Measurements from ENCODE around the gene ADNP2.

The ADNP2 gene

DNA sequence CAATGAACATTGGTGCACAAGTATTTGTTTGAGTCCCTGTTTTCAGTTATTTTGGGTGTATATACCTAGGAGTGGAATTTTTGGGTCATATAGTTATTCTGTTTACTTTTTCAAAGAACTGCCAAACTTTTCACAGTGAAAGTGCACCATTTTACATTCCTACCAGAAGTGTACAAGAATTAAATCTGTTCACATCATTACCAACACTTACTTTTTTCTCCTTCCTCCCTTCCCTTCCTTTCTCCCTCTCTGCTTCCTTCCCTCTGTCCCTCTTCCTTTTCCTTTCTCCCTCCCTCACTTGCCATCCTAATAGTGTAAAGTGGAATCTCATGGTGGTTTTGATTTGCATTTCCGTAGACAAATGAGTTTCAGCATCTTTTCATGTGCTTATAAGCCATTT, 11.9 kb downstream of the ADNP2 start:
- H3K36me3 ChIP-seq (replicated peaks; ENCODE audit: low read depth, low read length), result peaks cover 52% of the 10 kb centered on the region
- H3K9ac ChIP-seq (ENCODE audit: low read length), result no peak overlapping the region
- no peaks in the 10 kb centered on the region for H3K4me1 ChIP-seq (ENCODE audit: low read length)
- no peaks in the 10 kb centered on the region for H3K27me3 ChIP-seq (ENCODE audit: low read depth, low read length)
- H3K27ac ChIP-seq (ENCODE audit: low read length), result no peak overlapping the region
- TF ChIP-seq, protein P1, sequence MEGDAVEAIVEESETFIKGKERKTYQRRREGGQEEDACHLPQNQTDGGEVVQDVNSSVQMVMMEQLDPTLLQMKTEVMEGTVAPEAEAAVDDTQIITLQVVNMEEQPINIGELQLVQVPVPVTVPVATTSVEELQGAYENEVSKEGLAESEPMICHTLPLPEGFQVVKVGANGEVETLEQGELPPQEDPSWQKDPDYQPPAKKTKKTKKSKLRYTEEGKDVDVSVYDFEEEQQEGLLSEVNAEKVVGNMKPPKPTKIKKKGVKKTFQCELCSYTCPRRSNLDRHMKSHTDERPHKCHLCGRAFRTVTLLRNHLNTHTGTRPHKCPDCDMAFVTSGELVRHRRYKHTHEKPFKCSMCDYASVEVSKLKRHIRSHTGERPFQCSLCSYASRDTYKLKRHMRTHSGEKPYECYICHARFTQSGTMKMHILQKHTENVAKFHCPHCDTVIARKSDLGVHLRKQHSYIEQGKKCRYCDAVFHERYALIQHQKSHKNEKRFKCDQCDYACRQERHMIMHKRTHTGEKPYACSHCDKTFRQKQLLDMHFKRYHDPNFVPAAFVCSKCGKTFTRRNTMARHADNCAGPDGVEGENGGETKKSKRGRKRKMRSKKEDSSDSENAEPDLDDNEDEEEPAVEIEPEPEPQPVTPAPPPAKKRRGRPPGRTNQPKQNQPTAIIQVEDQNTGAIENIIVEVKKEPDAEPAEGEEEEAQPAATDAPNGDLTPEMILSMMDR (IDR thresholded peaks at IDR 0.05; ENCODE audit: low read depth, low read length), result no peak
- no peak for TF ChIP-seq EZH2phosphoT487 (IDR thresholded peaks at IDR 0.05; ENCODE audit: low read depth)
- H4K20me1 ChIP-seq (ENCODE audit: insufficient read depth, low read length), result peaks cover 57% of the 10 kb centered on the region
- H3K9me3 ChIP-seq (ENCODE audit: insufficient read depth, low read length), result no peaks in the 10 kb centered on the region
- no peak overlapping the region for H3K4me3 ChIP-seq (ENCODE audit: low read length)
- H2AFZ ChIP-seq (ENCODE audit: low read depth, low read length), result no peak overlapping the region
- H3K79me2 ChIP-seq (ENCODE audit: low read length), result peaks cover 65% of the 10 kb centered on the region
- no peak overlapping the region for H3K4me2 ChIP-seq (ENCODE audit: low read length)

DNA sequence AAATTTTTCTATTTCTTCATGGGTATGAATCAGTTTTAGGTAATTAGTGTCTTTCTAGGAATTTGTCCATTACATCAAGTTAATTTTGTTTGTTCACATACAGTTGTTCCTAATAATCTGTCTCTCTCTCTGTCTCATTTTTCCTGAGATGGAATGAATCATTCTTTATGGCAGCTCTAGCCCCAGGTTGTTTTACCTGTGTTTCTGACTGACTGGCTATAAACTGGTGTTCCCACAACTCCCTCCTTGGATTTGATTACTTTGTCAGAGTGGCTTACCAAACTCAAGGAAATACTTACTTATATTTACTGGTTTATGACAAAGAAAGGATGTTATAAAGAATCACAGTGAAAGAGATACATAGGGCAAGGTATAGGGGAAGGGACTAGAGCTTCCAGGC, 15.1 kb downstream of the ADNP2 start:
- Histone ChIP-seq H3K9ac (ENCODE audit: low read length) (no peak overlapping the region), H2AFZ (ENCODE audit: low read depth, low read length) (no peak overlapping the region), H3K4me2 (ENCODE audit: low read length) (no peak overlapping the region), H3K27me3 (ENCODE audit: low read depth, low read length) (no peaks in the 10 kb centered on the region), H4K20me1 (ENCODE audit: insufficient read depth, low read length) (peaks cover 62% of the 10 kb centered on the region), H3K9me3 (ENCODE audit: insufficient read depth, low read length) (no peaks in the 10 kb centered on the region), H3K4me3 (ENCODE audit: low read length) (no peak overlapping the region), H3K79me2 (ENCODE audit: low read length) (peaks cover 72% of the 10 kb centered on the region), H3K36me3 (replicated peaks; ENCODE audit: low read depth, low read length) (peaks cover 51% of the 10 kb centered on the region), H3K4me1 (ENCODE audit: low read length) (no peaks in the 10 kb centered on the region), H3K27ac (ENCODE audit: low read length) (no peak overlapping the region)
- TF ChIP-seq, protein P1 (IDR thresholded peaks at IDR 0.05; ENCODE audit: low read depth, low read length), result no peak

DNA sequence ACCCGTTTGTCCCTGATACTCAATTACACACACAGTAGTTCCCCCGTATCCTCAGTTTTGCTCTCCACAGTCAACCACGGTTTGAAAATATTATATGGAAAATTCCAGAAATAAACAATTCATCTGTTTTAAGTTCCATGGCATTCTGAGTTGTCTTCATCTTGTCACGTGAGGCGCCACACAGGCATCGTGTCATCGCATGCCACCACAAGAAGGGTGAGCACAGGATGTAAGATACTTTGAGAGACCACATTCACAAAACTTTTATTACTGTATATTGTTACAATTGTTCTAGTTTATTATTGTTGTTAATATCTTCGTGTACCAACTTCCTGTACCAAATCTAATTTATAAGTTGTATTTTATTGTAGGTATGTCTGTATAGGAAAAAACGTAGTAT, 17.7 kb downstream of the ADNP2 start:
- no peak overlapping the region for H3K4me3 ChIP-seq (ENCODE audit: low read length)
- H3K27ac ChIP-seq (ENCODE audit: low read length), result no peak overlapping the region
- H3K9me3 ChIP-seq (ENCODE audit: insufficient read depth, low read length), result no peaks in the 10 kb centered on the region
- no peaks in the 10 kb centered on the region for H3K4me1 ChIP-seq (ENCODE audit: low read length)
- H3K9ac ChIP-seq (ENCODE audit: low read length), result no peak overlapping the region
- TF ChIP-seq EZH2phosphoT487 (IDR thresholded peaks at IDR 0.05; ENCODE audit: low read depth), result no peak
- TF ChIP-seq, protein P1 (IDR thresholded peaks at IDR 0.05; ENCODE audit: low read depth, low read length), result no peak
- no peak overlapping the region for H2AFZ ChIP-seq (ENCODE audit: low read depth, low read length)
- H4K20me1 ChIP-seq (ENCODE audit: insufficient read depth, low read length), result peaks cover 71% of the 10 kb centered on the region
- H3K27me3 ChIP-seq (ENCODE audit: low read depth, low read length), result no peaks in the 10 kb centered on the region
- peaks cover 44% of the 10 kb centered on the region for H3K36me3 ChIP-seq (replicated peaks; ENCODE audit: low read depth, low read length)
- H3K79me2 ChIP-seq (ENCODE audit: low read length), result peaks cover 80% of the 10 kb centered on the region
- H3K4me2 ChIP-seq (ENCODE audit: low read length), result no peak overlapping the region

DNA sequence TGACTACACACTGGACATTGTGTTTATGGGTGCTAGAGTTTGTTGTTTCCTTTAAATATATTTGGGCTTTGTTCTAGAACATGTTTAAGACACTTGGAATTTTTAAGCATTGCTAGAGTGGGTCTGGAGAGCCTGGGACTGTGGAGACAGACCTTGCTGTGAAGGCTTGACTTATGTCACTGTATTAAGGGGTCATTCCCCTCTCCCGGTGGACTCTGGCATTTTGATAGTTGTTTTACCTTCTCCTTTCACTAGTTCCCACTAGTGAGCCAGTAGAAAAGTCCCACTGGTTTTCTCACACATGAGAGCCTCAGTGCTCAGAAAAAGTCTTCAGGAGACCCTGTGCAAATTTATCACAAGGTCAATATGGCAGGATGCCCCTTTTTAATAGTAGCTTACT, 18.6 kb downstream of the ADNP2 start:
- Histone ChIP-seq H3K4me1 (ENCODE audit: low read length) (no peaks in the 10 kb centered on the region), H2AFZ (ENCODE audit: low read depth, low read length) (no peak overlapping the region), H3K27ac (ENCODE audit: low read length) (no peak overlapping the region), H3K9me3 (ENCODE audit: insufficient read depth, low read length) (no peaks in the 10 kb centered on the region), H3K36me3 (replicated peaks; ENCODE audit: low read depth, low read length) (peaks cover 42% of the 10 kb centered on the region), H3K79me2 (ENCODE audit: low read length) (peaks cover 76% of the 10 kb centered on the region), H3K9ac (ENCODE audit: low read length) (no peak overlapping the region), H3K27me3 (ENCODE audit: low read depth, low read length) (no peaks in the 10 kb centered on the region), H3K4me3 (ENCODE audit: low read length) (no peak overlapping the region), H3K4me2 (ENCODE audit: low read length) (no peak overlapping the region), H4K20me1 (ENCODE audit: insufficient read depth, low read length) (peaks cover 67% of the 10 kb centered on the region)
- TF ChIP-seq, protein P1 (IDR thresholded peaks at IDR 0.05; ENCODE audit: low read depth, low read length), result no peak
- TF ChIP-seq EZH2phosphoT487 (IDR thresholded peaks at IDR 0.05; ENCODE audit: low read depth), result no peak
